Ecto neural progenitor cell (in vitro differentiated cells): ENCODE results near the gene NDUFS8.
"Not testable (repeated sequence)": the region's sequence is repeated elsewhere in the genome, so short reads cannot be mapped to it uniquely, and the experiment has no call there.

Experiments used
- DNase-seq: peaks from one replicate; pipeline ENCODE4 v3.0.0-alpha.2; 2018; ENCODE audit warnings: low spot score

NDUFS8 gene

GRCh38 chr11:68030318-68031143 lies at the start of gene NDUFS8:
TSS of gene NDUFS8 (plus strand) at chr11:68030681. CDS start at chr11:68032152, 1,471 bp downstream.
- peak; percentile 97 for DNase-seq

GRCh38 chr11:67981226-67981625 lies 49.3 kb upstream of the NDUFS8 start:
- DNase-seq: not testable (repeated sequence)

- not testable (repeated sequence) for DNase-seq
These were observed 48.1 kb upstream of the NDUFS8 start for GRCh38 chr11:67982255-67982857.

DNA sequence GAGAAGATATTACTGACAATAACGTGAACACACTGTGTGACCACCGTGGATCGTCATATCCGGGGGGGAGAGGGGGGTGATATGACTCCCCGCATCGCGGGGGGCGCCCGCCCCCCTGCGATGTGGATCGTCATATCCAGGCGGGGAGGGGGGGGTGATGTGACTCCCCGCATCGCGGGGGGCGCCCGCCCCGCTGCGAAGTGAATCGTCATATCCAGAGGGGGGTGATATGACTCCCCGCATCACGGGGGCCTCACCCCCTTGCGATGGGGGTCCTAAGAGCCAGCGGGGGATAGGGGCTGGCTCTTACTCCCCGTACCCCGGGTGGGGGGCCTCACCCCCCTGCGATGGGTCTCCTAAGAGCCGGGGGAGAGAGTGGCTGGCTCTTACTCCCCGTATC lies 46.5 kb upstream of the NDUFS8 start:
- no peak for DNase-seq

GRCh38 chr11:67985302-67985701 lies 45.2 kb upstream of the NDUFS8 start:
- not testable (repeated sequence) for DNase-seq

- DNase-seq: peak; percentile 66
These were observed 39.7 kb upstream of the NDUFS8 start for GRCh38 chr11:67990546-67991346.

DNA sequence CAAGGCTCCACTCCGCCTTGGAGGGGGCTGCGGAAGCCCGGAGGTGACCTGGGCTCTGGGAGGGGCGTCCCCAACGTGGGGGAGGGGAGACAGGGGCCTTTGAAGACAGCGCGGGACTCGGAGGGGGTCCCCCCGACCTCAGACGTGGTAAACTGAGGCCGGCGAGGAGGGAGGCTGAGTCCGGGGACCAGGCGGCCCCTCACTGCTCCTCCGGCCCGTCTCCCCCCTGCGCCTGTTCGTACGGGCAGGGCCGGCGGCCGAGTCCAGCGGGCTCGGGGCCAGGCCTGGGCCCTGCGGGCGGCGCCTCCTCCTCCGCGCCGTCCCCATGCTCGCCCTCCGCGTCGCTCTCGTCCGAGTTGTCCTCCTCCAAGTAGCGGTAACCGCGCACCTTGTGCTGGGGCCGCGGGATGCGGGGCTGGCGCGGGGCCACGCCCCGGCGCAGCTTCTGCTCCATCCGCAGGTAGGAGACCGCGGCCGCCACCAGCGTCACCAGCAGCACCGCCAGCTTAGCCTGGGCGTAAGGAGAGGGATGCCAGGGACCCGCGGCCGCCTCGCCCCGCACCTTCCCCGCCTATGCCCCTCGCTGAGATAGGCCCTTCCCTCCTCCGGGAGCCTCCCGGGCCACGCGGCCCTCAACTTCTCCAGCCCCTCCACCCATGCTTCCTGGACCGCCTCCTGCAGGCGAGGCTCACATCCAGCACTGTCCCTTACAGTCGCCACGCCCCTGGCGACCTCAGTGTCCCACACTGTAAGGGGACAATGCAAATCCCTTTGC lies 38.9 kb upstream of the NDUFS8 start:
- DNase-seq: not testable (repeated sequence)

DNA sequence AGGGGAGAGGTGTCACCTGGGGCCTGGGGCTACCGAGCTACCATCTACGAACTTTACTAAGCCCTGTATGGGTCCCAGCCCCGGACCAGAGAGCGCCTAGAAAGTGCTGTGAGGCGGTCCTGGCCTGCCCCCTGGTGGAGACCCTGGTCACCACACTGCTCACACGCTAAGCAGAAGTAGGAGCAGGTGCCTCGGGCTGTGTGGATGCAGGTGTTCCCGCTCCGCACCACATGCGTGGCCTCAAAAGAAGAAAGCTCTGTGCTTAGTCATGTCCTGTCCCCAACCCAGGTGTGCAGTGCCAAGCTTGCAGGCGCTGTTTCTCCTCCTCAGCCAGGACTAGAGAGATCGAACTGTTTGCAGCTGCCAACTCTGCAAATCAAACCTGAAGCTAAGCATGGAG lies 36.7 kb upstream of the NDUFS8 start:
- peak; percentile 59 for DNase-seq

DNA sequence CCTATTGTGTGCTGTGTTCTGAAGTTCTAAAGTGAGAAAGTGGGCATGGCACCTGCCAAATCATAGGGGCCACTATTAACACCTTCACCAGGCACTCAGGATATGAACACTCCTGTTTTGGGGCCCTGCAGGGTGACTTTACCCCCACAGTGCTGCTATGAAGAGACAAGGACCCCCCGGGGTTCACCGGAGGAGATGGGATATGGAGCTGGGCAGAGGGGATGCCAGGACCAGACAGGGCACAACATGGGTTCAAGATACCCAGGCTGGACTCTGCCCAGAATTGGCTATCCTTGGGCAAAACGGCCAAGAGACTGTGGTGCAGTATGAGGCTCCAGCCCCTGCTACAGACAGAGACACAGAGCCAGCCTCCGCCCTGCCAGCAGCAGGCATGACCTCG lies 36.1 kb upstream of the NDUFS8 start:
- DNase-seq: not testable (repeated sequence)

DNA sequence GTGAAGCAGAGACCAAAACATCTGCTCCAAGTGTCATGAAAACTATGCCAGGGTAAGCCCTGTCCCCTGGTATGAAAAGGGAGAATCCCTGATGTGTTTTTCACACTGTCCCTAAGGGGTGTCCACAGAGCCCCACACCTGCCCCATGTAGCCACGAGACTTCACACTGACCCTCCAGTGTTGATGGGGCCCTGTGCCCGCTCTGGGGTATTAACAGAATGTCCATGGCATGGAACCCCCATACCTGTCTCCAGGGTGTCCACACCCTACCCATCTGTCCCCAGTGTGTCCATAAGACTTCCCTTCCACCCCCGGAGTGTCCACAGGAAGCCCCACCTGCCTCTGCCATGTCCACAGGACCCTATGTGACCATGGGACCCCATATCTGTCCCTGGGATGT lies 35.4 kb upstream of the NDUFS8 start:
- peak; percentile 32 for DNase-seq

- DNase-seq: peak; percentile 25
These were observed 34.9 kb upstream of the NDUFS8 start for GRCh38 chr11:67995579-67995978.

DNA sequence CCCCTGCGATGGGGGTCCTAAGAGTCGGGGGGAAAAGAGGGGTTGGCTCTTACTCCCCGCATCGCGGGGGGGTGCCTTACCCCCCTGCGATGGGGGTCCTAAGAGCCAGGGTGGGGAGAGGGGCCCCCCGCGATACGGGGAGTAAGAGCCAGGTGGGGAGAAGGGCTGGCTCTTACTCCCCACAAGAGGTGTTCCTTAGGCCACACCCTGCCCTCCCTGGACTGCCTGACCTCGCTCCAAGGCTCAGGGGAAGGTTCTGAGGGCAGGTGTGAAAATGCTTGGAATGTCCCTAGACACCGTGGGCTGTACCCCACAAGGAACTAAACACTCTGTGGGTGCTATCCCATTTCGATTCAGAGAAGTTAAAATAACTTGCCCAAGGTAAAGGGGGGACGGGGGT lies 34.4 kb upstream of the NDUFS8 start:
- DNase-seq: peak; percentile 36

DNA sequence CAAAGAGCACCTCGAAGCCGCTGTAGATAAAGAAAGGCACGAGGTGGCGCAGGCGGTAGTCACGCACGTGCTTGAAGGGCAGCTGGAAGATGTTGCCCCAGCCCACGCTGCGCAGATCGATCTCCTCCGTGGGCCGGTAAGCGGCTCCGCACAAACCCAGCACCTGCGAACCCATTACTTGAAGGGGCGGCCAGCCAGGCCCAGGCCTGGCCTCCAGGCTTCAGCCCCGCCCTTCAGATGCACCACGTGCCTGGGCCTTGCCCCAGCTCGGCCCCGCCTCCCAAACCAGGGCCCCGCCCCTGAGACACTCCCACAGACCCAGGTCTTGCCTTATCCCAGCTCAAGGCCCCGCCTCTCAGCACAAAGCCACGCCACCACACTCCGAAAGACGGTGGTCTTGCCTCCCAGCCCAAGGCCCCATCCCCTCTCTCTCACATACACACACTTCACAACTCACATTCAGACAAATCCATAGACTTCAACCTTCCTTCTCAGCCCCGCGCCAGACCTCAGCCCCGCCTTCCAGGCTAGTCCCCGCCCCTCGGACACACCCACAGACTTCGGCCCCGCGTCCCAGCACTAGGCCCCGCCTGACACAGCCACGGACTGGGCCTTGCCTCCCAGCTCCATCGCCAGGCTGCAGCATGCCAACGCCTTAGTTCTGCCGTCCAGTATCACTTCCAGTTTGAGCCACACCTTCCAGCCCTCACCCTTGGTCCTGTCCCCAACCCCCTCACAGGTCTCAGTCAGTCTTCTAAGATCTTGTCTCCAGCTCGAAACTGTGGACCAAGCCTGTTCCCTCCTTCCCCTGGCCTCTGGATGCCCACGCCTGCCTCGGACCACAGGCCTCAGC lies 33.6 kb upstream of the NDUFS8 start:
- peak; percentile 88 for DNase-seq

GRCh38 chr11:67997475-67997921 lies 33.0 kb upstream of the NDUFS8 start:
- DNase-seq: no peak

DNA sequence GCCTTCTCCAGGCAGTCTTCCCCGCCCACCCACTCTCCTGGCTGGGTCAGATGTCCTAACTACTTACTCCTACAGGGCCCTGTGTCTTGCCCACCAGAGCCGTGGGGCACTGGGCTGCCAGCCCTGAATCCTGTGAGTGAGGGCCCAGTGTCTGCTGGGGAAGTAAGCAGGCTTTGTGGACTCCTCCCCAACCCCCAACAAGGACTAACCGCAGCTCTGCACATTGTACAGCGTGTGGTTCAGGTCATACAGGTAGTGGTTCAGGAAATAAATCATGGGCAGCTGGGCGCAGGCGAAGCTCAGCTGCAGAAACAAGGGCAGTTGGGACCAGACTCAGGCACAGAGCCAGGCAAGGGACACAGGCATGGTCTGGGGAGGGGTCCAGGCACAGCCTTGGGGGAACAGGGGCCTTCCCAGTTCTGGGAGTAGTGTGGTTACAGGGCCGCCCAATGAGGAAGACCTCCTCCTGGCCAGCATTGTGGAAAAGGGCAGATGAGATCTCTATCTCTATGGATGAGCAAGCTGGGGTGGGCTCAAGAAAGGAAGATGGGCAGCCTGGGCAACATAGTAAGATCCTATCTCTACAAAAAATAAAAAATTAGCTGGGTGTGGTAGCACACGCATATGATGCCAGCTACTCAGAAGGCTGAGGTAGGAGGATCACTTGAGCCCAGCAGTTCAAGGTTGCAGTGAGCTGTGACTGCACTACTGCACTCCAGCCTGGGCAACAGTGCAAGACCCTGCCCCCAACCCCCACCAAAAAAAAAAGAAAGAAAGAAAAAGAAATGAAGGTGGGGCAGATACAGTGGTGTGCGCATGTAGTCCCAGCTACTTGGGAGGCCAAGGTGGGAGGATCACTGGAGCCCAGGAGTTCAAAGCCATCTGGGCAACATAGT lies 32.1 kb upstream of the NDUFS8 start:
- no peak for DNase-seq

GRCh38 chr11:67999201-67999629 lies 31.3 kb upstream of the NDUFS8 start:
- DNase-seq: no peak

DNA sequence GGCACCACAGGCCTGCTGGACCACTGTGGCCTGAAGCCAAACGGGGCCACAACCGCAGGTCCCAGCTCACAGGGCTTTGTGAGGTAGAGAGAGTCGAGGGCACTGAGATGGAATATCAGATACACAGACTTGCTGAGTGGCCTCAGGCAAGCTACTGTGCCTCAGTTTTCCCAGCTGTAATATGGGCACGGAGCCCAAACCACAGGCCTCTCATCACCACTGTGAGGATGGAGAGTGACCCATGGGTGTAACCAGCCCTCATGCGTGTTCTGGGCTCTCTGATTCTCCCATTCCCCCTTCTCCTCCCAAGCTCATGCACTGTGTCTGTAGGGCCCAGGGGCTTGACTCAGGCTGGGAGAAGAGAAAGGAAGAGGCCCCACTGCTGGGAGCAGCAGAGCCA lies 30.8 kb upstream of the NDUFS8 start:
- no peak for DNase-seq

DNA sequence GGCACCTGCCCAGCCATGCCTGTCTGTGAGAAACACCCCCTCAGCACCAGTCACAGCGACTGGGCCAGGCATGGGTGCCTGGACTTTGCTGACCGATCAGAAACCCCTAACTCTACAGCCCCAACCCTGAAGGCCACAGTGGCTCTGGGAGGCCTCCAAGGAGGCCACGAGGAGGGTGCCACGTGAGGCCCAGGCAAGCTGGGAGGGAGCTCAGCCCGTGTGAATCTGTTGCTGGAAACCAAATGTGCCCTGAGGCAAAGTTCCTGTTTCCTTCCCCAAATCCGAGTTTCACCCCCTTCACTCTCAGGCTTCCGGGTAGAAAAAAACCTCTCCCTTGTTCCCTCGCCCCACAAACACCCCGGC lies 27.9 kb upstream of the NDUFS8 start:
- no peak for DNase-seq

DNA sequence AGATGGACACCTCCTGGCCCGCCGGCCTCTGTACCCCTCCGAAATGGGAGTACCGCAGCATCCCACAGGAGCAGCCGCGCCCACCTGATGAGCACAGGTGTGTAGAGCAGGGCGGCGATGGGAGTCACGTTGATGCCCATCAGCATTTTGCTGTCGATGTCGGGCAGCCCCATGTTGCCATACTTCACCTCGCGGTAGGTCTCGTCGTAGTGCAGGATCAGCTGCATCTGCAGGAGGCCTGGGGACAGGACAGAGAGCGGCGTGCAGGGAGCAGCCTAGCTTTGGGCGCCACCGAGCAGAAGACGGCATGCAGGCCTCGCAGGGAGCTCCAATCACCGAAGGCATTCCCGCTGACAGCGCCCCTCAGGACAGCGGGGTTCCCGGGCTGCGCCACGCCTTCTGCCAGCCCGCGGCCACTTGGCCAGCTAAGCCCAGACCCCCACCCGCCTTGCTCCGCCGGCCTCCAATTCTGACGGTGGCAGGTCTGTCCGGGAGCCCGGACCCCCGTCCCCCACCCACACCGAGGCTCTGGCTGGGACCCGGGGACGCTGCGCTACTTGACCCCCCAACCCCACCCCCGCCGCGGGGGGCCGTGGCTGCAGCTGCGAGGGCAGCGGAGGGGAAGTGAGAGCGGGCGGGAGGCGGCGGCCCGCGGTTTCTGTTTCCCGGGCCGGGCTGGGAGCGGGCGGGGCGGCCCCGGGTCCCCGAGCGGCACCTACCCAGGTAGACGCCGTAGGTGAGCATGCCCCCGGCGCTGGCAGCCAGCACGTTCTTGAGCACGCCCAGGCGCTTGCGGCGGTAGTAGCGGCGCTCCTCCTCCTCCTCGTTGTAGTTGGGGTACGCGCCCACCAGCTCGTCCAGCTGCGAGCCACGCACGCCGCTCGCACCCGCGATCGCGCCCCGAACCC lies 27.3 kb upstream of the NDUFS8 start:
- DNase-seq: peak; percentile 72
